CD4-positive, alpha-beta T cell treated with Interleukin-21 for 1 hour (primary cell): ENCODE results near the gene TRMT6.

Experiments used
- DNase-seq: peaks from one replicate; pipeline ENCODE4 v3.0.0-alpha.2; 2020

The TRMT6 gene

DNA sequence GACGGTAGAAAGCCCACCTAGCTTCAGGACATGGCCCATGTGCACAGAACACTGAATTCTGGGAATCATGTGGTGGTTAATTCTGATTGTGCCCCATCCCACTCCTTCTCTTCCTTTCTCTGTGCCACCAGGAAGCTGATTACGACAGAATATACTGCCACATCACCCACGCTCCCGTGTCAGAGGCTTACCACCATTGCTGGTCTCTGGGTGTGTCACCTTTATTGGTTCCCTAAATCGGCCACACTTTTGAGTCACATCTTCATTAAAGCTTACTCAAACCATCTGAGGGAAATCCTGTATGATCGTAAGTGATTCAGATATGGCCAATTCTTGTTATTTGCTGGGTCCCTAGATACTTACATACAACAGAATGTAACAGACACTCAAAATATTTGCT is 3.1 kb downstream of the TRMT6 start:
- peak; percentile 34 for DNase-seq

GRCh38 chr20:5945963-5946362 is 4.4 kb downstream of the TRMT6 start:
- DNase-seq: no peak

DNA sequence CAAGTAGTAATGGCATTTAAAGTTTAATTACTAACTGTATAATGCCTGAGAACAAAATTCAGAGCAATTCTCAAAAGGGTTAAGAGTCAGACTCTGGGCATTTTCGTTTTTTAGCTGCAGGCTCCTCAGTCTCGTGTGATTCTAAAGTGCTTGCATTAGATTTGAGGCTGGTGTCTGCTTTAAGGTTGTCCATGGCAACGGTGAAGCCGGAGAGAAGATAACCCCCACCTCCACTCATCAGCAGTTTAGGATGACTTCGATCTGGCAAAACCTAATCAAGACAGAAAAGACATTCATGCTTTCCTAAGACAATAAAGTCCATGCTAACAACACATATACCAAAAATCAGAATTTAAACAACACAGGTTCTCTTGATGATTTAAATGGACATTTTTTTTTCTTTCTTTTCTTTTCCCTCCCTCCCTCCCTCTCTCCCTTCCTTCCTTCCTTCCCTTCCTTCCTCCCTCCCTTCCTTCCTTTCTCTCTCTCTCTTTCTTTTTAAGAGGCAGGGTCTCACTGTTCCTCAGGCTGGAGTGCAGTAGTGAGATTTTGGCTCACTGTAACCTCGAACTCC is 11.8 kb downstream of the TRMT6 start:
- DNase-seq: no peak

- DNase-seq: no peak
Measured at GRCh38 chr20:5936238-5936637, 14.1 kb downstream of the TRMT6 start.

- no peak for DNase-seq
Measured at GRCh38 chr20:5935384-5935783, 14.9 kb downstream of the TRMT6 start.

- DNase-seq: peak; percentile 36
Measured at GRCh38 chr20:5933802-5934436, 16.4 kb downstream of the TRMT6 start.

DNA sequence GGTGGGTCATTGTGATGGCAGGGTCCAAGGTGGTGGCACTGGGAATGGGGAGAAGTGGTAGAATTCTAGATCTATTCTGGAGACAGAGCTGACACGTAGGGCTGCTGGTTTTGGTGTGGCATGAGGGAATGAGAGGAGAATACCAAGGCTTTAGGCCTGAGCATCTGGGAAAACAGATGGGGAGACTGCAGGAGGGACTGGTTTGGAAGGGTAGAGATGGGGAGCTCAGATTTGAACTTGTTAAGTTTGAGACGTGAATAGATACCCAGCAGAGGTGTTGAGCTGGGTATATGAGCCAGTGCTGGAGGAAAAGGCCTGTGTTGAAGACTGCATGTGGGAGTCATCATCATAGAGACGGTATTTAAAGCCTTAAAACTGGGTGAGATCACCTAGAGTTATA is 17.5 kb downstream of the TRMT6 start:
- DNase-seq: no peak

DNA sequence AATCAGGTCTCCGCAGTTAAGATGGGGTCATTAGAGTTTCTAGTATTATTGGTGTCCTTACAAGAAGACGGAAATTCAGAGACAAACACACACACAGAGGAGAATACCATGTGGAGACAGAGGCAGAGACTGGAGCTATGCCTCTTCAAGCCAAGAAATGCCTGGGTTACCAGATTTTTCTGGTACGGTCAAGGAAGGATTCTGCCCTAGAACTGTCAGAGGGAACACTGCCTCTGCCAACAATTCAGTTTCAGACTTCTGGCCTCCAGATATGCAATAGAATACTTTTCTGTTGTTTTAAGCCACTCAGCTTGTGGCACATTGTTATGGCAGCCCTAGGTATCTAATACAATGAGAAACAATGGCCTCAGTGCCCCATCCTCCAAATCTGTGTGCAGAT is 18.9 kb downstream of the TRMT6 start:
- no peak for DNase-seq

DNA sequence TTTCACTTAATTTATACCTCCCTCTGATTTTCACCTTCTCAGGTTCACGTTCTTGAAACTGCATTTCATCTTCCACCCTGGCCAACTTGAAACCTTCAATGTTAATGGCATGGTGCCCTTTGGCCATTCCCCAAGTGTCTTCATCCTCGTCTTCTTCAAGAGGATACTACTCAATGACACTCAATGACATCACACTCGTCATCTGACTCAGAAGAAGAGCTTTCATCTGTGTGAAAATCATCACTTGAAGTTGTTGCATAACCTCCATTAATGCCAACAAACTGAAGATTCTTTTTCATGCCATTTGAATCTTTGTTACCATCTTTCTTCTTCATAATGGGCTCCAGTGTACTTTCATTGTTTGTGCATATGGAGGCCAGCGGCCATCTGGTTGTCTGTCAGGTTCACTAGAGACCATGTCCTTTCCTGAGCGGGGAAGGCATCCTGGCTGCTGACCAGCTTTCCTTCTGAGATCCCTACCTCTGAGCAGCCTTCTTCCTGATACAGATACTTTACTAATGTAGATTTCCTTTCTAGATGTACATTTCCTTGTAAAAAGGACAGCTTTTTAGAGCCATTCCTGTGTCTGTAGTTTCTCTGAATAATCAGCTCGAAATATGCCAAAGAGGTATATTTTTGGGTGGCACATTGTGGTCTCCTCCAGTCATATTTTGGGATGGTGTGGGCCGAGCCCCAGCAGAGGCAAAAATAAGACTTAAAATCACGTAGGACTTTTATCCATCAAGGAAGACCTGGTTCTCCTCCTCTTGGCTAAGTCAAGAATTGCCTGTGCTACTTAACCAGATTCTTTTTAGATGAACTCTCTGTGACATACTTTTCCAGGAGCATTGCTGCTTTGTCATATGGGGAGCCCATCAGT is 21.3 kb downstream of the TRMT6 start:
- no peak for DNase-seq

DNA sequence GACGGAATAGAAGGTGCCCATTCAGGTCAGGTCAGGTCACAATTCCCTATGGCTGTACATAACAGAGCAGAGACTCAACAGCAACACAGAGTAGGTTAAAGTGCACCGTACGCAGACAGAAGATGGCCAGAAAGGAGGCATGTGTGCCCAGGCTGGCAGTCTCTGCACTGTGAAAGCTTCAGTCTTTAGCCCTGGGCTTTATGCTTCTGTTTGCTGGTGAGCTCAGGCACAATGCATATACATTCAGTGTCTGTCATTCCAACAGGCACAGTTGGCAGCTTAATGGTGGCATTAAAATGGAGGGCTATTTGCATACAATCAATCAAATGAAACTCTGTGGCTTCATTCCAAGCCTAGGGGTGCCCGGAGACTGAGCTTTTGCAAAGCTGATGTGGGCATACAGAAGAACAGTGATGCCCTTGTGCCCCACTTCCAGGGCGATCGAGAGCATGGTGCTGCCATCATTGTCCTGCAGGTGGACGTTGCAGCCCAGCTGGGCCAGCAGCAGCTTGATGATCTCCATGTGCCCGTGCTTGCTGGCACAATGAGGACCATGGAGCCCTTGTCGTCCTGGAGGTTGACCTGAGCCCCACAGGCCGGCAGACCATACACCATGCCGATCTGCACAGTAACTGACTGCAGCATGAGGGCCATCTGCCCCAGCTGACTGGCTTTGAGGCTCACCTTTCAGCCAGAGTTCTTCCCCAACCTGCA is 22.4 kb downstream of the TRMT6 start:
- no peak for DNase-seq

DNA sequence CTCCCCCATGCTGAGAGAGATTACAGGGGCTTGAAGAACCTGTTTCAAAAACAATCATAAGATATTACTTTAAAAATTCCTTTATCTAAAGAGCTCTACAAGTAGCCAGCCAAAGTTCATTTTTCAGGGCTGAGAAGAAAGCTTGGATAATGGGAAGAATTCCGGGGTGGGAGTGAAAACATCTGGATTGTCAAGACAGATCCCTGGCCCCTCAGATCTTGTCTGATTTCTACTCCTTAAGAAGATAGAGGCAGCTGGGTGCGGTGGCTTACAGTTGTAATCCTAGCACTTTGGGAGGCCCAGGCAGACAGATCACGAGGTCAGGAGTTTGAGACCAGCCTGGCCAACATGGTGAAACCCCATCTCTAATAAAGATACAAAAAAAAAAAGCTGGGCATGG is 24.8 kb downstream of the TRMT6 start:
- DNase-seq: no peak

DNA sequence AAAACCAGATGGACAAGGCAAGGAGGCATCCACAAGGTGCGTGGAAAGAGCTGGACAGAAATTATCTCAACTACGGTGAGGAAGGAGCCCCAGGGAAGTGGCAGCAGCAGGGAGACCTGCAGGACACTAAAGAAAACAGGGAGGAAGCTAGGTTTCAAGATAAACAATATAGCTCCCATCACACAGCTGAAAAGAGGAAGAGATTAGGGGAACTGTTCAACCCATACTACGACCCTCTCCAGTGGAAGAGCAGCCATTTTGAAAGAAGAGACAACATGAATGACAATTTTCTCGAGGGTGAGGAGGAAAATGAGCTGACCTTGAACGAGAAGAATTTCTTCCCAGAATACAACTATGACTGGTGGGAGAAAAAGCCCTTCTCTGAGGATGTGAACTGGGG is 26.8 kb downstream of the TRMT6 start:
- no peak for DNase-seq

- no peak for DNase-seq
Measured at GRCh38 chr20:5920581-5920980, 29.8 kb downstream of the TRMT6 start.

DNA sequence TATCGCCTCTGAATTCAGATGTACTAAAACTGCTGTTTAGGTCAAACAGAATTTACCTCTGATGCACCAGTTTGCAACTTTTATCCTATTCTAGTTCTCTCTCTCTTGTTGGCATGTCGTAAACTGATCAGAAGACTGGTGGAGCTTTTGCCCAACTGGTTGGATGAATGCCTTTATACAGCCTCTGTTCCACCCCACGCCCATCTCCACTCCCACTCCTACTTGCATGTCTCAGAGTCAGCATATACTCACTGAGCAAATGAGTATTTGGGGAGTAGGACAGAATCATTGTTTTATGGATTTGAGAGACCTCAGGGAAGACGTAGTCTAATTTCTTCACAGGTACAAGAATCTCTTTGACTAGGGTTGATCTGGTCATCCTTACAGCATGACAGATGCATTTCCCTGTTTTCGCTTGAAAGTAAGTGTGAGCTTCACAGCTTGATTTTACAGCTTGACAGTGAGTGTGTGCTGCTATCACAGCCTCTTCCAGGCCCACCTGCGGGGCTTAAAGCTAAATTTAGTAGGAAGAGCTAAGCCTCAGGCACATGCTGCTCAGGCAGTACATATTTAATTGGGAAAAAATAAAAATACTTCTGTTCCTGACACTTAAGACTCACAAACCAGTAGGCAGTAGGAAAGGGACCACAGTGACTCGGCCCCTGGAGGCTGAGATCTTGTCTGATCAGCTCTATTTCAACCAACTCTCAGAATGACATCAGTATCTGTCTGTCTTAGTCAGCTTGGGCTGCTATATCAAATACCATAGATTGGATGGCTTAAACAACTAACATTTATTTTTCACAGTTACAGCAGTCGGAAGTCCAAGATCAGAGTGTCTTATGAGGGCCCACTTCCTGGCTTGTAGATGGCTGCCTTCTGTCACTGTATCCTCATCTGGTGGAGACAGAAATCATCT is 30.4 kb downstream of the TRMT6 start:
- no peak for DNase-seq

DNA sequence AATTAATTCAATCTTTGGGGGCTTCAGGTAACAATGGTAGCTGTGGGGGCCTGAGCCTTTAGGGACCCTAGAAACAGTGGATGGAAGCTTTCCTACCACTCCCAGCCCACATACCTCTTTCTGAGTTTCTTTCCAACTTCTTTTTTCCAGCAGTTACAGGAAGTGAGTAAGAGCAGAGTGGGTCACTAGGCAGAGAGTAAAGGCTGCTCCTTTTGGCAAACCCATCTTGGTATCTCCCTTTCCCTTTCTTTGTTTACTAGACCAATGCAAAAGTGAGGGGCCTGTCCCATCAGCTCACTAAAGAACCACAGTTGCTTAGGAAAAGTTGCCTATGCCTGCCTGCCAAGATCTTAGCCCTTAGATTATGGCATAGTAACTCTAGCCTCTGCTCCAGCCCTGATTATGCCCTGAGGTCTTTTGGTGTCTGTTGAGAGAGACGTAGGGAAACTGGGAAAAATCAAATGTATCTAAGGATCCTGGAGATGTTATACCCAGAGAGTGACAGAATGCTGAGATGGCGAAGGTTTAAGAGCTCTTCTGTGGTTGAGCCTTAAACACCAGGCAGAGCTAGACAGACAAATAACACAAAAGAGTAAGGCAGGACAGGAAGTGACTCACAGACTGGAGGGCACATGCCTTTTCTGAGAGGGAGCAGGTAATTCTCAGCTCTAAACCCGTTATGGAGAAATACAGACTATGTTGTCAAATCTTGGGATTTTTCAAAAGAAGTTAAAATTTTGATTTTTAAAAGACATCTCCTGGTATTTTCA is 31.3 kb downstream of the TRMT6 start:
- peak; percentile 25 for DNase-seq

GRCh38 chr20:5914859-5915258 is 35.5 kb downstream of the TRMT6 start:
- no peak for DNase-seq

DNA sequence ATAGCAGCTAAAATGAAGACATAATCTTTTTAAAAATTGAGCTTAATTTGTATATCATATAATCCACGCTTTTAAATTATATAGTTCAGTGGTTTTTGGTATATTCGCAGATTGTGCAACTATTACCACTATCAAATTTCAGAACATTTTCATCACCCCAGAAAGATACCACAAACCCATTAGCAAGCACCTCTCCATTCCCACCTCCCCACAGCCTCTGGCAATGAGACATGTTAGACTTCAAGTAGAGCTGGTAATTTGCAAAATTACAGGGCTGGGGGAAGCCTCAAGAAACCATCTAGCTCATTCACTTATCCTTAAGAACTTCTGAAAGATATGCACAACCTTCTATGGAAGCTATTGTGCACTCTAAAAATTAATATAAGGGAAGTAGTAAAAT is 37.2 kb downstream of the TRMT6 start:
- DNase-seq: no peak

DNA sequence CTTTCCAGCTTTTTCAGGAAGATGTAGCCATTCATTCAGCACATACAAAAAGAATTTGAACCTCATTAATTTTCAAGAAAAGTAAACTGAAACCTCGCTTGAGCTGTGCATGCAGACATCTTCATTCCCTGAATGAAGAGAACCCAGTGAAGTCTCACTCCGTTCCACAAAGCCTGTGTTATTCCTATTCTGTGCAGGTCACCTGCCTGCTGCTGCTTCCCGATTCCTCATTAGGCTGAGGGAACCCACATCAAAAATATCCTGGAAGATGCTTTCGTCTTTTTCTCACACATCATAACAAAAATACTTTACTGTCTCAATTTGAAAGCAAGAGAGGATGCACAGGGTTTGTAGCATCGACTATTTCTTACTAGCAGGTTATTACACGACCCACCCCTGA is 40.1 kb downstream of the TRMT6 start:
- no peak for DNase-seq

GRCh38 chr20:5908981-5909380 is 41.4 kb downstream of the TRMT6 start:
- DNase-seq: no peak

DNA sequence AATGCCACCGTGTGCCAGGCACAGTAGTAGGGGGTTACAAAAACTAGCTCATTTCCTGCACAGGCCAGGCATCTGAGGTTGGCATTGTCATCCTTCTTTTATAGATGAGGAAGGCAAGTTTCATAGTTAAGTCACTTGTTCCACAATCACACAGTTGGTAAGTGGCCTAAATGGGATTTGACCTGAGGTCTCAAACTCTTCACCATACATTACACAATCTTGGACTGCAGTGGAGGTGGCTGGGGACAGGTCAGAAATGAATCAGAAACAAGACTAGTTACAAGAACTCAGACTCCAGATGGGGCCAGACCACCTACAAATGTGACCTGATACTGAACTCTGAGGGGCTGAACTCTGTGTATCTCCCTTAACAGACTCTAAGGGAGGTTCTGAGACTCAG is 49.4 kb downstream of the TRMT6 start:
- no peak for DNase-seq

DNA sequence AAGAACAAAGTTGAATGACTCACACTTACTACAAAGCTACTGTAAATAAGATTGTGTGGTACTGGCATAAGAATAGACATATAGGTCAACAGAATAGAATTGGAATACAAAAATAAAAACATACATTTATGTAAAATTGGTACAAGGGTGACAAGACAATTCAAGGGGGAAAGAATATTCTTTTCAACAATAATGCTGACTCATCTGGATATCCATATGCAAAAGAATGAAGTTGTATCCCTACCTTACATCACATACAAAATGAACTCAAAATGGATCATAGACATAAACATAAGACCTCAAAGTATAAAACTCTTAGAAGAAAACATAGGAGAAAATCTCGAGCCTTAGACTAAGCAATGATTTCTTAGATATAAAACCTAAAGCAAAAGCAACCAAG is 50.9 kb downstream of the TRMT6 start:
- DNase-seq: no peak

DNA sequence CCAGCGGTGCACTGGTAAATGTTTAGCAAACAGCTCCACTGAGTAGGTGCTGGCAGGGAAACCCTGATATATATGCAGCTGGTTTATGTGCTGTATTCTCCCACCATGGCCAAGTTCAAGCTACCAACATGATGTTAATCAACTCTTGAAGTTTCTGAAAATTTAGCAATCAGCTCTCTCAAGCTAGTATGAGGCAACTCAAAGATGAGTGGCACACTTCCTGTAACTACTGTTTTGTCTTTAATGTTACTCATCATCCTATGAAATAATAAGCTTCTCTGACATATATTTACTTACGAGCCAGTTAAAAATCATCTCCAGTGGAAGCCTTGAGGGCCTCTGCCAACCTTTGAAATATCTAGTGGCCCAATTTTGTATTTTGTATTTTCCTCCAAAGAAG is 54.7 kb downstream of the TRMT6 start:
- DNase-seq: no peak
